ENCODE results near the gene FBXO39. TPM values are rescaled to one million over a fixed set of nuclear protein-coding genes. Genes with fewer than 3 reads are reported as not detected.
"Not testable (repeated sequence)": the region's sequence is repeated elsewhere in the genome, so short reads cannot be mapped to it uniquely, and the experiment has no call there.

FBXO39 gene
- total RNA-seq, 5 donors from 2014 or later (not counting 1 experiment from before 2014, with no cell fraction given) = 0.26 to 1.4 (median 0.53) TPM

GRCh38 chr17:6812295-6812694, 36.3 kb downstream of the FBXO39 start:
- Mint-ChIP-seq H3K4me3 (no peak overlapping the region), H3K4me1 (no peaks in the 10 kb centered on the region), H3K36me3 (no peaks in the 10 kb centered on the region), H3K27me3 (peaks cover 30 to 43% of the 10 kb centered on the region in 2 donors), H3K27ac (no peak overlapping the region), H3K9me3 (peaks cover 0 to 4% (median 0%) of the 10 kb centered on the region in 3 donors)
- DNase-seq (no peak), ATAC-seq (replicated peaks in 1 of 4) (no peak)
- Histone ChIP-seq H3K4me1 (ENCODE audit: control insufficient read depth in 1 of 2, extremely low read depth in 1 of 2, insufficient read depth in 2 of 2, low read length in 2 of 2) (no peaks in the 10 kb centered on the region), H3K4me3 (ENCODE audit: control insufficient read depth in 1 of 2, extremely low read depth in 1 of 2, low read length in 1 of 2) (no peak overlapping the region), H3K27ac (ENCODE audit: low read length) (no peak overlapping the region), H3K36me3 (ENCODE audit: control insufficient read depth in 2 of 2, extremely low read depth in 1 of 2, insufficient read depth in 1 of 2, low read length in 1 of 2) (no peaks in the 10 kb centered on the region), H3K9me3 (no peaks in the 10 kb centered on the region), H3K27me3 (replicated peaks in 1 of 2; ENCODE audit: control insufficient read depth in 2 of 2, extremely low read depth in 1 of 2, insufficient read depth in 2 of 2, low read length in 1 of 2) (peaks cover 0 to 41% of the 10 kb centered on the region in 2 experiments)
- 71% methylated on average over 9 of the region's 9 CpGs for WGBS (ENCODE audit: insufficient coverage)
- POLR2A ChIA-PET = no interaction called here
- CTCF ChIA-PET = no interaction called here

- H3K9me3 Mint-ChIP-seq = peaks cover 0 to 4% (median 0%) of the 10 kb centered on the region in 3 donors
- H3K4me3 ChIP-seq (ENCODE audit: control insufficient read depth in 1 of 2, extremely low read depth in 1 of 2, low read length in 1 of 2) = no peak overlapping the region
- no peaks in the 10 kb centered on the region for H3K4me1 ChIP-seq (ENCODE audit: control insufficient read depth in 1 of 2, extremely low read depth in 1 of 2, insufficient read depth in 2 of 2, low read length in 2 of 2)
- H3K27me3 ChIP-seq (replicated peaks in 1 of 2; ENCODE audit: control insufficient read depth in 2 of 2, extremely low read depth in 1 of 2, insufficient read depth in 2 of 2, low read length in 1 of 2) = peaks cover 0 to 41% of the 10 kb centered on the region in 2 experiments
- POLR2A ChIA-PET = no interaction called here
- no peaks in the 10 kb centered on the region for H3K9me3 ChIP-seq
- CTCF ChIA-PET = no interaction called here
- no peaks in the 10 kb centered on the region for H3K36me3 Mint-ChIP-seq
- H3K27me3 Mint-ChIP-seq = peaks cover 32 to 35% of the 10 kb centered on the region in 2 donors
- no peak overlapping the region for H3K4me3 Mint-ChIP-seq
- DNase-seq (no peak), ATAC-seq (replicated peaks in 1 of 4) (no peak)
- no peaks in the 10 kb centered on the region for H3K4me1 Mint-ChIP-seq
- H3K36me3 ChIP-seq (ENCODE audit: control insufficient read depth in 2 of 2, extremely low read depth in 1 of 2, insufficient read depth in 1 of 2, low read length in 1 of 2) = no peaks in the 10 kb centered on the region
- H3K27ac ChIP-seq (ENCODE audit: low read length) = no peak overlapping the region
- no peak overlapping the region for H3K27ac Mint-ChIP-seq
- WGBS (ENCODE audit: insufficient coverage) = 90% methylated on average over 6 of the region's 10 CpGs
Observed at GRCh38 chr17:6815775-6816174, 39.8 kb downstream of the FBXO39 start.

- DNase-seq; H3K27ac ChIP-seq (ENCODE audit: low read length); H3K4me3 Mint-ChIP-seq; H3K36me3 Mint-ChIP-seq; CTCF ChIA-PET; H3K27ac Mint-ChIP-seq; POLR2A ChIA-PET; ATAC-seq (replicated peaks in 1 of 4); H3K9me3 ChIP-seq; H3K9me3 Mint-ChIP-seq; H3K4me3 ChIP-seq (ENCODE audit: control insufficient read depth in 1 of 2, extremely low read depth in 1 of 2, low read length in 1 of 2); H3K4me1 ChIP-seq (ENCODE audit: control insufficient read depth in 1 of 2, extremely low read depth in 1 of 2, insufficient read depth in 2 of 2, low read length in 2 of 2); H3K4me1 Mint-ChIP-seq; H3K36me3 ChIP-seq (ENCODE audit: control insufficient read depth in 2 of 2, extremely low read depth in 1 of 2, insufficient read depth in 1 of 2, low read length in 1 of 2): not testable (repeated sequence)
- peaks cover 30 to 35% of the 10 kb centered on the region in 2 donors for H3K27me3 Mint-ChIP-seq
- WGBS (ENCODE audit: insufficient coverage) = no CpG with 5 or more reads among the region's 3 CpGs
- H3K27me3 ChIP-seq (replicated peaks in 1 of 2; ENCODE audit: control insufficient read depth in 2 of 2, extremely low read depth in 1 of 2, insufficient read depth in 2 of 2, low read length in 1 of 2) = peaks cover 0 to 39% of the 10 kb centered on the region in 2 experiments
Observed at GRCh38 chr17:6816368-6816767, 40.4 kb downstream of the FBXO39 start.

- no peak overlapping the region for H3K4me3 Mint-ChIP-seq
- H3K36me3 Mint-ChIP-seq = no peaks in the 10 kb centered on the region
- no peaks in the 10 kb centered on the region for H3K36me3 ChIP-seq (ENCODE audit: control insufficient read depth in 2 of 2, extremely low read depth in 1 of 2, insufficient read depth in 1 of 2, low read length in 1 of 2)
- ChIA-PET CTCF (no interaction called here), POLR2A (no interaction called here)
- ATAC-seq (replicated peaks in 1 of 4) (no peak), DNase-seq (no peak)
- H3K27me3 Mint-ChIP-seq = peaks cover 19 to 25% of the 10 kb centered on the region in 2 donors
- no peak overlapping the region for H3K4me3 ChIP-seq (ENCODE audit: control insufficient read depth in 1 of 2, extremely low read depth in 1 of 2, low read length in 1 of 2)
- H3K4me1 Mint-ChIP-seq = no peaks in the 10 kb centered on the region
- peaks cover 0 to 4% (median 0%) of the 10 kb centered on the region in 3 donors for H3K9me3 Mint-ChIP-seq
- no peak overlapping the region for H3K27ac ChIP-seq (ENCODE audit: low read length)
- 90% methylated on average over 3 of the region's 3 CpGs for WGBS (ENCODE audit: insufficient coverage)
- H3K9me3 ChIP-seq = no peaks in the 10 kb centered on the region
- no peaks in the 10 kb centered on the region for H3K4me1 ChIP-seq (ENCODE audit: control insufficient read depth in 1 of 2, extremely low read depth in 1 of 2, insufficient read depth in 2 of 2, low read length in 2 of 2)
- peaks cover 0 to 25% of the 10 kb centered on the region in 2 experiments for H3K27me3 ChIP-seq (replicated peaks in 1 of 2; ENCODE audit: control insufficient read depth in 2 of 2, extremely low read depth in 1 of 2, insufficient read depth in 2 of 2, low read length in 1 of 2)
- no peak overlapping the region for H3K27ac Mint-ChIP-seq
Observed at GRCh38 chr17:6818938-6819337, 42.9 kb downstream of the FBXO39 start.

GRCh38 chr17:6823011-6823442, 47.0 kb downstream of the FBXO39 start:
- H3K36me3 Mint-ChIP-seq = no peaks in the 10 kb centered on the region
- no peak overlapping the region for H3K27ac Mint-ChIP-seq
- ATAC-seq (replicated peaks in 1 of 4) (no peak), DNase-seq (no peak)
- H3K27me3 Mint-ChIP-seq = peaks cover 16 to 22% of the 10 kb centered on the region in 2 donors
- H3K4me1 Mint-ChIP-seq = no peaks in the 10 kb centered on the region
- H3K4me1 ChIP-seq (ENCODE audit: control insufficient read depth in 1 of 2, extremely low read depth in 1 of 2, insufficient read depth in 2 of 2, low read length in 2 of 2) = no peaks in the 10 kb centered on the region
- peaks cover 3 to 10% of the 10 kb centered on the region in 2 experiments for H3K27me3 ChIP-seq (replicated peaks in 1 of 2; ENCODE audit: control insufficient read depth in 2 of 2, extremely low read depth in 1 of 2, insufficient read depth in 2 of 2, low read length in 1 of 2)
- H3K9me3 ChIP-seq = no peaks in the 10 kb centered on the region
- no peak overlapping the region for H3K4me3 ChIP-seq (ENCODE audit: control insufficient read depth in 1 of 2, extremely low read depth in 1 of 2, low read length in 1 of 2)
- no peaks in the 10 kb centered on the region for H3K9me3 Mint-ChIP-seq
- no peak overlapping the region for H3K27ac ChIP-seq (ENCODE audit: low read length)
- ChIA-PET CTCF (no interaction called here), POLR2A (no interaction called here)
- no peak overlapping the region for H3K4me3 Mint-ChIP-seq
- no peaks in the 10 kb centered on the region for H3K36me3 ChIP-seq (ENCODE audit: control insufficient read depth in 2 of 2, extremely low read depth in 1 of 2, insufficient read depth in 1 of 2, low read length in 1 of 2)

DNA sequence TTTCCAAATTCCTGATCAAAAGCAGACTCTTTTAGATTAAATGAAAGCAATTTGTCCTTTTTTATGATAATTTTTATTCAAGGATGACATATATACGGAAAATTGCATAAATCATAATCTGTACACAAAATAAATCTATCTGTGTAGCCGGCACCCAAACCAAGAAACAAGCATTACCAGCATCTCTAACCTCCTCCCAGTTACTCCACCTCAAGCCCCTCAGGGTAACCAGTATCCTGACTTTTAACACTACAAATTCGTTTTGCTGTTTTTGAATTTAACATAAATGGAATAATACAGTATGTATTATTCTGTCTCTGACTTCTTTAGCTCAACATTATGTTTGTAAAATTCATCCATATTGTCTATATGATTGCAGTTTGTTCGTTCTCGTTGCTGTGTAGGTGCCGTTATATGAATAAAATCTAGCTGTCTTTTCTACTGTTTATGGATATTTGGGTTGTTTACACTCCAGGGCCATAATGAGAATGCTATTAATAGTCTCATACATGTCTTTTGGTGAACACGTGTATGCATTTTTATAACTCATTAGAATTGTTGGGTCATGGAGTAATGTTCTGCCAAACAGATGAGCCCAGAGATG, 54.5 kb downstream of the FBXO39 start:
- Histone ChIP-seq H3K4me3 (ENCODE audit: control insufficient read depth in 1 of 2, extremely low read depth in 1 of 2, low read length in 1 of 2) (no peak overlapping the region), H3K4me1 (ENCODE audit: control insufficient read depth in 1 of 2, extremely low read depth in 1 of 2, insufficient read depth in 2 of 2, low read length in 2 of 2) (peaks cover 5 to 12% of the 10 kb centered on the region in 2 experiments), H3K27ac (ENCODE audit: low read length) (no peak overlapping the region), H3K9me3 (no peaks in the 10 kb centered on the region), H3K27me3 (replicated peaks in 1 of 2; ENCODE audit: control insufficient read depth in 2 of 2, extremely low read depth in 1 of 2, insufficient read depth in 2 of 2, low read length in 1 of 2) (peaks cover 10 to 34% of the 10 kb centered on the region in 2 experiments), H3K36me3 (ENCODE audit: control insufficient read depth in 2 of 2, extremely low read depth in 1 of 2, insufficient read depth in 1 of 2, low read length in 1 of 2) (no peaks in the 10 kb centered on the region)
- no peak overlapping the region for H3K4me3 Mint-ChIP-seq
- CTCF ChIA-PET = interaction anchor here in 1 of 2 donors (0.7 kb wide), 1 partner anchor 13 kb away, joined by 3 read pairs; no protein-coding TSS in a partner anchor
- H3K4me1 Mint-ChIP-seq = peaks cover 11 to 18% (median 18%) of the 10 kb centered on the region in 3 donors
- DNase-seq (no peak), ATAC-seq (replicated peaks in 1 of 4) (no peak)
- POLR2A ChIA-PET = interaction anchor here in 1 of 2 donors (0.6 kb wide), 1 partner anchor 1015 kb away, joined by 3 read pairs; no protein-coding TSS in a partner anchor
- no peaks in the 10 kb centered on the region for H3K9me3 Mint-ChIP-seq
- no CpG with 5 or more reads among the region's 7 CpGs for WGBS (ENCODE audit: insufficient coverage)
- H3K36me3 Mint-ChIP-seq = no peaks in the 10 kb centered on the region
- H3K27me3 Mint-ChIP-seq = peaks cover 38 to 61% of the 10 kb centered on the region in 2 donors
- no peak overlapping the region for H3K27ac Mint-ChIP-seq
